Measurements from ENCODE around the gene DMD.

DMD gene

GRCh38 chrX:32185160-32185559, 1026.2 kb downstream of the DMD start:
- no peak for DNase-seq

DNA sequence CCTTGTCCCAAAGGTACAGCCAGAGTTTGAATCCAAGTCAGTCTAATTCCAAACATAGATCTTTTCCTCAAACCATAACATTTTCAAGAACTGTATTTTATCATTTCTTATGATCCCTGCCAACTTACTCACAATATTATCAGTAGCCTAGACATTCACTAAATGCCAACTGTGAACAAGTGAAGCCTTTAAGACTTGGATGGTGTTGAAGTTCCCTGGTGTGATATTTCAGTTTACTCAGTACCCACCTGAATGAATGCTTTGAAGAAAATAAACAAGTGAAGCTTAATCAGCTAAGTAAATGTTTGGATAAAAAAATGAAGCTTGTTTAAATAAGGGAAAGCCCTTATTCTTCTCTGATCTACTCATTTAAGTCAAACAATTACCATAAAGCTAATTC, 1028.3 kb downstream of the DMD start:
- DNase-seq: no peak

DNA sequence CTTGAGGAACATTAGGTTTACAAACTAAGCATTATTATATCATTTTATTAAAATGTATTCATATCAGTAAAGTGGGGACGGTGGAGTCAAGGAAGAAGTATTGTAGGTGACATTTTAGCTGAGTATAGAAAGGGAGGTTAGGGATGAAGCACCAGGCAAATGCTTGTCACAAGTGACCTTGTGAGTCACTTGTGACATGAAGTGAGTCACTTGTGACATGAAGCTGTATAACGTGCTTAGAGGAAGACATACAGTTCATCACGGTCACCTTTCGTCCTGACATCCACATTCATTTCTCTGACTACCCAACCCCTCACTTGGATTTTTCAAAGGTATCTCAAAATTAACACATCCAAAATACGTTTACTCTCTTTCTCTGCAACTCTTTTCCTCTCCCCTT, 1034.8 kb downstream of the DMD start:
- DNase-seq: no peak

- DNase-seq: no peak
Measured at GRCh38 chrX:32170481-32170880, 1040.9 kb downstream of the DMD start.

DNA sequence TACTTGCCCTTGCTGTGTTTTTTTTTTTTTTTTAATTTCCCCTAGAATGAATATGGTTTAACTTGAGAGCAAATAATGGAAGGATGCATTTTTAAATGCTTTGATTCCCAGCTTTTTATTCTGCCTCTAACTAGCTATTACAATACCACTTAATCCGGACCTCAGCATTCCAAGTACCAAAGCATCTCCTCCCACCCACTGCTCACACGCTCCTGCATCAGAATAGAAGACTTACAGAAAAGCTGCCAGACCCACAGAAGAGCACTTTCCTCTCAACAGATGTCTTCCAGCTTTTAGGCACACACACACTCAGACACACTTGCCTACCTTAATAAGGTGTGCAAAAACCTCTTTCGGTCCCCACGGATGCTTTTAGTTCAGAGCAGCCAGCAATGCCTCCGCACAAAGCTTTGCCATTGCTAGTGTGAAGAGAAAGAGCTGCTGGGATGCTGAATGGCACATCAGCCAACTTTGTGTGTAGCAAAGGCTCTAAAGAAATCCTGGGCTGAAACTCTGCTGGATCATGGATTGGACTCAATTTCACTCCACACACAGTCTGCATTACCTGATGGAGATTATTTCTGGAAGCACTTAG, 1056.2 kb downstream of the DMD start:
- no peak for DNase-seq

GRCh38 chrX:32153585-32153984, 1057.8 kb downstream of the DMD start:
- no peak for DNase-seq

- DNase-seq: no peak
Measured at GRCh38 chrX:32150141-32150540, 1061.2 kb downstream of the DMD start.

GRCh38 chrX:32141841-32142240, 1069.5 kb downstream of the DMD start:
- DNase-seq: no peak

GRCh38 chrX:32139476-32139875, 1071.9 kb downstream of the DMD start:
- no peak for DNase-seq

GRCh38 chrX:32137525-32137924, 1073.8 kb downstream of the DMD start:
- no peak for DNase-seq

GRCh38 chrX:32126997-32127396, 1084.4 kb downstream of the DMD start:
- no peak for DNase-seq

GRCh38 chrX:32118832-32119231, 1092.5 kb downstream of the DMD start:
- no peak for DNase-seq

DNA sequence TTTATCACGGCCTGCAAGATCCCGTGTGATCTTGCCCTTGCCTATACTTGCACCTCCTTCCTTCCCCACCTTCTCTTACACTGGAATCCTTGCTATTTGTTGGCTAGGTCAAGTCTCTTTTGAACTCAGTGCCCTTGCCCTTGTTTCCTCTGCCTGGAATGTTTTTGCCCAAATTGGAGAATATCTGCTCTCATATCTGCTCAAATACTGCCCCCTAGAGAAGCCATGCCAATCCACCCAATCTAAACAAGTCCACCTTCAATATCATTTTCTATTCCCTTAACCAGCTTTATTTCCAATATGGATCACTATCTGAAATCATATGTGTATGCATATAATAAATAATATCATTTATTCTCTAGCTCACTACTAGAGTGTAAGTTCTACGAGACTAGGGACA, 1095.3 kb downstream of the DMD start:
- DNase-seq: no peak

GRCh38 chrX:32087663-32088062, 1123.7 kb downstream of the DMD start:
- no peak for DNase-seq

- no peak for DNase-seq
Measured at GRCh38 chrX:32084757-32085156, 1126.6 kb downstream of the DMD start.

- no peak for DNase-seq
Measured at GRCh38 chrX:32048285-32048684, 1163.1 kb downstream of the DMD start.

GRCh38 chrX:32045149-32045548, 1166.2 kb downstream of the DMD start:
- DNase-seq: no peak

- no peak for DNase-seq
Measured at GRCh38 chrX:32041181-32041580, 1170.2 kb downstream of the DMD start.

- DNase-seq: no peak
Measured at GRCh38 chrX:32026772-32027171, 1184.6 kb downstream of the DMD start.

DNA sequence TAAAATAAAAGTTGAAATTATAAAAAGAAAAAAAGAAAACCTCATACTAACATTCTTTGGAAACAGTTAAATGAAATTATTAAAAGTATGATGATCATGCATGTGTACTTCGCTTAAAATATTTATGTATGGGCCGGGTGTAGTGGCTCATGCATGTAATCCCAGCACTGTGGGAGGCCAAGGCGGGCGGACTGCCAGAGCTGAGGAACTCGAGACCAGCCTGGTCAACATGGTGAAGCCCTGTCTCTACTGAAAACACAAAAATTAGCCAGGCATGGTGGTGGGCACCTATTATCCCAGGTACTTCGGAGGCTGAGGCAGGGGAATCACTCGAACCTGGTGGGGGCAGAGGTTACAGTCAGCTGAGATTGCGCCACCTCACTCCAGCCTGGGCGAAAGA, 1187.3 kb downstream of the DMD start:
- DNase-seq: no peak

GRCh38 chrX:32016195-32016594, 1195.2 kb downstream of the DMD start:
- DNase-seq: no peak

- DNase-seq: no peak
Measured at GRCh38 chrX:32010948-32011347, 1200.4 kb downstream of the DMD start.

DNA sequence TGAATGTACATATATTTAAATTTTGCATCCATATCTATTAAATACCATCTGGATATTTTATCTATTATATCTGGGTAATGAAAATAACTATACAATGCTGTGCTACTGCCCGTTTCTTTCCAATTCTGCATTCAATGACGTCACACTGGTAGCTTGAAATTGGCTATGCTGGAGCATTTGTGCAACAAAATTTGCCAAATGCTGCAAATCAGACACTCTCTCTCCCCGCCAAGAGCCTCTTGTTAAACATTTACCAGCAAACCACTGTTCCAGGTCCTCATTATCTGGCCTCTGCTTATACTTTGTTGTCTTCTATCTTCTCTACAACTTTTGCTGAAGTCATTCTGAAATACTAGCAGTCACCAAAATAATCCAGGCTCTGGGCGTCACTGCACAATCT, 1201.1 kb downstream of the DMD start:
- DNase-seq: no peak

DNA sequence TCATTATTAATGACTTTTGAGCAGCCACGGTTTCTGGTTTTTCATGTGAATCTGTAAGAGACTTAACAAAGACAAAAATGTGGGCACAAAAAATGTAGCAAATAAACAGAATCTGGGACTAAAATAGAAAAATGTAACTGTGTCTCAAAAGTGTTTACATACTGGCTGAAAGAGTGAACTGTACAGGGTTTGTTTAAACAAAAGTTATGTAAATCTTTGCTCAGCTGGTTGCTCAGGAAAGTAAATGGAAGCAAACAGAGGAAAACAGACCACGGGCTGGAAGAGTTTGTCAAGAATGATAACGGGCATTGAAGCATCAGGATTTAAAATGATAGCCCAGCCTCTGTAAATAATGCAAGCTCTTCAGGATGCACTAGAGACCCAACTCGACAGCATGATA, 1217.7 kb downstream of the DMD start:
- DNase-seq: peak; percentile 22

DNA sequence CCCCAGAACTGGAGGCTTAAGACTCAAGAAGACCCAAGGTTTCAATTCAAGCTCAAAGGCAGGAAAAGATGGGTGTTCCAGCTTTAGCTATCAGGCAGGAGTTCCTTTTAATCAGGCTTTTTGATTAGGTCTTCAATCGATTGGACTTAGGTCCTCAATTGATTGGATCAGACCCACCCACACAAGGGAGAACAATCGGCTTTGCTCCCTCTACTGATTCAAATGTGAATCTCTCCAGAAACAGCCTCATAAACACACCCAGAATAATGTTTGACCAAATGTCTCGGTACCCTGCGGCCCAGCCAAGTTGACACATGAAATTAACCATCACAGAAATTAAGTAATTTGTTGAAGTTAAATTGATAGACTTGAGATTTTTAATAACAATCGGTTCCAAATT, 1222.4 kb downstream of the DMD start:
- no peak for DNase-seq

DNA sequence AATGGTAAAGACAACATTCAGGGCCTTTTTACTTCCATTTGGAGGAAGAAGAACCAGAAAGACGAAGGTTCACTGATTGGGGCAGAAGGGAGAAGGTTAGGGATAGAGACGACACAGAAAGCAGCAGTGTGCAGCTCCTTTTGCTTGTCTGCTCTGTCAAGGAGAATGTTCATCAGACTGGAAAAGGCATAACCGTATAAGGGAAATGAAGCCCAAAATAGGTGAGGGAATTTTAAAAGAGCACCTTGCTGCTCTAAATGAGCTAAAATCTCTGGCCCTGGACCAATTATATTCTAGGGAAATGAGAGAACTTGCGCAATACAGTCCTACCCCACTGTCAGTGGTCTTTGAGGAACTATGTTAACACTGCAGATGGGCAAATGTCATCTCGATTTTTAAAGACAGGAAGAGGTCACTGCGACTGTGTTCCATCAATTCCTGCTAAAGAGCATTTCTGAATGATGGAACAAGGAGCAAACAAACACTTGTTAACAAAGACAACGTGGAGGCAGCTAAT, 1229.7 kb downstream of the DMD start:
- no peak for DNase-seq

Data from NCI-H2081 treated with DMSO at 0.1 percent for 48 hours (cell line).